Endothelial cell of umbilical vein (primary cell): ENCODE measurements around the gene PPM1E.

ENCODE experiments used
- EZH2 ChIP-seq: IDR thresholded peaks from 2 replicates; pipeline ENCODE4 v1.6.1; 2012; ENCODE audit warnings: borderline replicate concordance, low read depth, mild to moderate bottlenecking, moderate library complexity, low read length, inconsistent platforms; ENCODE audit not compliant: severe bottlenecking
- POLR2A ChIP-seq: IDR thresholded peaks from 2 replicates; pipeline ENCODE4 v1.6.1; 2012; ENCODE audit warnings: low read depth, mild to moderate bottlenecking, control low read depth, low read length
- POLR2AphosphoS5 ChIP-seq: IDR thresholded peaks from 2 replicates; pipeline ENCODE4 v1.6.1; 2012; ENCODE audit warnings: low read depth, mild to moderate bottlenecking, control low read depth, low read length, moderate library complexity; ENCODE audit not compliant: insufficient read depth
- TF ChIP-seq, protein P1 (sequence below), 2 donors: IDR thresholded peaks; 1 replicate in 1 of 2; 2 replicates in 1 of 2; pipeline ENCODE4 v1.5.1; 2011; ENCODE audit warnings: low read length in 2 of 2, mild to moderate bottlenecking in 2 of 2, moderate library complexity in 2 of 2, control low read depth in 1 of 2, inconsistent platforms in 1 of 2, low read depth in 1 of 2; ENCODE audit not compliant: insufficient read depth in 1 of 2; ENCODE audit errors: extremely low read depth in 1 of 2

DNA sequence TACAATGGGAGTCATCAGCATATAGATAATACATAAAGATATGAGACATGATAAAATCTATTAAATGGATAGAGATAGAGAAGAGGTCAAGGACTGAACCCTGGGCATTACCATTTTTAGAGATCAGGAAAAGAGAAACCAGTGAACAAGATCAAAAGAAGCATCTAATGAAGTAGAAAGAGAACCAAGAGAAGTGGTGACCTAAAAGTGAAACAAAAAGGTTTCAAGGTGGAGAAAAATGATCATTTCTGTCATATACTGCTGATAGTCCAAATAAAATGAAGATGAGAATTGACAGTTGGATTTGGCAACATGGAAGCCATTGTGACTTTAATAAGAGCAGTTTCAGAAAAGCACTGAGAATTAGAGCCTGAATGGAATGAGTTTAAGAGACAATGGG lies 165.1 kb downstream of the PPM1E start:
- TF ChIP-seq POLR2A (no peak), EZH2 (no peak), POLR2AphosphoS5 (no peak)
- TF ChIP-seq, protein P1, sequence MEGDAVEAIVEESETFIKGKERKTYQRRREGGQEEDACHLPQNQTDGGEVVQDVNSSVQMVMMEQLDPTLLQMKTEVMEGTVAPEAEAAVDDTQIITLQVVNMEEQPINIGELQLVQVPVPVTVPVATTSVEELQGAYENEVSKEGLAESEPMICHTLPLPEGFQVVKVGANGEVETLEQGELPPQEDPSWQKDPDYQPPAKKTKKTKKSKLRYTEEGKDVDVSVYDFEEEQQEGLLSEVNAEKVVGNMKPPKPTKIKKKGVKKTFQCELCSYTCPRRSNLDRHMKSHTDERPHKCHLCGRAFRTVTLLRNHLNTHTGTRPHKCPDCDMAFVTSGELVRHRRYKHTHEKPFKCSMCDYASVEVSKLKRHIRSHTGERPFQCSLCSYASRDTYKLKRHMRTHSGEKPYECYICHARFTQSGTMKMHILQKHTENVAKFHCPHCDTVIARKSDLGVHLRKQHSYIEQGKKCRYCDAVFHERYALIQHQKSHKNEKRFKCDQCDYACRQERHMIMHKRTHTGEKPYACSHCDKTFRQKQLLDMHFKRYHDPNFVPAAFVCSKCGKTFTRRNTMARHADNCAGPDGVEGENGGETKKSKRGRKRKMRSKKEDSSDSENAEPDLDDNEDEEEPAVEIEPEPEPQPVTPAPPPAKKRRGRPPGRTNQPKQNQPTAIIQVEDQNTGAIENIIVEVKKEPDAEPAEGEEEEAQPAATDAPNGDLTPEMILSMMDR (IDR thresholded peaks at IDR 0.05; ENCODE audit: extremely low read depth in 1 of 2, insufficient read depth in 1 of 2, low read depth in 1 of 2, low read length in 2 of 2) = no peak
